HepG2 (cell line): ENCODE results near the gene BIRC3. TPM values are rescaled to one million over a fixed set of nuclear protein-coding genes. Genes with fewer than 3 reads are reported as not detected.

Source experiments
- ADNP ChIP-seq: sonication (generic); formaldehyde crosslinking; IDR thresholded peaks from 2 replicates; pipeline ENCODE4 v1.4.0; 2020; ENCODE audit warnings: missing genetic modification reagents
- CC2D1A ChIP-seq: sonication (generic); formaldehyde crosslinking; IDR thresholded peaks from 2 replicates; pipeline ENCODE4 v1.8.1; 2023; ENCODE audit warnings: mild to moderate bottlenecking, missing genetic modification reagents
- CEBPZ ChIP-seq: IDR thresholded peaks from 2 replicates; pipeline ENCODE4 v1.6.1; 2012; ENCODE audit warnings: low read length, improper control_type of control experiment
- CENPBD1 ChIP-seq: sonication (generic); formaldehyde crosslinking; IDR thresholded peaks from 2 replicates; pipeline ENCODE4 v1.8.0; 2022; ENCODE audit warnings: missing genetic modification reagents, low read depth, mild to moderate bottlenecking, borderline replicate concordance
- DNMT1 ChIP-seq: sonication (generic); formaldehyde crosslinking; IDR thresholded peaks from 2 replicates; pipeline ENCODE4 v1.5.1; 2020; ENCODE audit warnings: mild to moderate bottlenecking, missing genetic modification reagents
- FIP1L1 ChIP-seq: fragments of 200-400 bp; formaldehyde crosslinking; IDR thresholded peaks from 2 replicates; pipeline ENCODE4 v1.6.1; 2018; ENCODE audit warnings: low read depth, mild to moderate bottlenecking, low read length, moderate library complexity, borderline replicate concordance; ENCODE audit not compliant: insufficient read depth
- FOXO4 ChIP-seq: sonication (generic); formaldehyde crosslinking; conservative IDR thresholded peaks from 2 replicates; pipeline ENCODE4 v1.8.1; 2023; ENCODE audit warnings: missing genetic modification reagents
- GMEB2 ChIP-seq: IDR thresholded peaks from 2 replicates; pipeline ENCODE4 v1.6.1; 2016; ENCODE audit warnings: missing biosample characterization, missing genetic modification reagents, low read depth
- MED8 ChIP-seq: sonication (generic); formaldehyde crosslinking; IDR thresholded peaks from 2 replicates; pipeline ENCODE4 v1.8.1; 2023; ENCODE audit warnings: mild to moderate bottlenecking, missing genetic modification reagents; ENCODE audit not compliant: insufficient replicate concordance
- NFATC3 ChIP-seq: sonication (generic); formaldehyde crosslinking; IDR thresholded peaks from 2 replicates; pipeline ENCODE4 v1.5.1; 2020; ENCODE audit warnings: mild to moderate bottlenecking, missing genetic modification reagents
- TCF7 ChIP-seq: sonication (generic); IDR thresholded peaks from 2 replicates; pipeline ENCODE4 v1.6.1; 2016; ENCODE audit warnings: antibody characterized with exemption, low read depth
- YEATS2 ChIP-seq: sonication (generic); formaldehyde crosslinking; IDR thresholded peaks from 2 replicates; pipeline ENCODE4 v1.4.0; 2020; ENCODE audit warnings: missing genetic modification reagents, borderline replicate concordance
- ZFAT ChIP-seq: sonication (generic); formaldehyde crosslinking; conservative IDR thresholded peaks from 2 replicates; pipeline ENCODE4 v1.8.1; 2023; ENCODE audit warnings: missing genetic modification reagents, inconsistent platforms
- ZFP37 ChIP-seq: sonication (generic); formaldehyde crosslinking; IDR thresholded peaks from 2 replicates; pipeline ENCODE4 v1.4.0; 2020; ENCODE audit warnings: missing genetic modification reagents, borderline replicate concordance
- ZMYM3 ChIP-seq: sonication (generic); formaldehyde crosslinking; IDR thresholded peaks from 2 replicates; pipeline ENCODE4 v1.5.1; 2020; ENCODE audit warnings: mild to moderate bottlenecking, missing genetic modification reagents
- ZNF276 ChIP-seq: sonication (generic); formaldehyde crosslinking; IDR thresholded peaks from 2 replicates; pipeline ENCODE4 v1.4.0; 2020; ENCODE audit warnings: mild to moderate bottlenecking, low read depth, missing genetic modification reagents
- ZNF530 ChIP-seq: sonication (generic); formaldehyde crosslinking; IDR thresholded peaks from 2 replicates; pipeline ENCODE4 v1.5.0; 2020; ENCODE audit warnings: low read depth, mild to moderate bottlenecking, missing genetic modification reagents
- ZSCAN12 ChIP-seq: sonication (generic); formaldehyde crosslinking; IDR thresholded peaks from 2 replicates; pipeline ENCODE4 v1.9.0; 2021; ENCODE audit warnings: mild to moderate bottlenecking, missing genetic modification reagents
- ZSCAN5A ChIP-seq: sonication (generic); formaldehyde crosslinking; IDR thresholded peaks from 2 replicates; pipeline ENCODE4 v1.8.0; 2022; ENCODE audit warnings: mild to moderate bottlenecking, missing genetic modification reagents, borderline replicate concordance
- polyA plus RNA-seq, 8 experiments: library from polyadenylated mRNA; depleted of rRNA in 3 of 8; stranded (reverse) in 7 of 8; unstranded in 1 of 8; fragments of >200 nt; fragmentation: Illumina TruSeq in 4 of 8; extraction: Trizol in 4 of 8; gene quantifications; 2 replicates each; pipeline versions ENCODE4 v1.2.1 to v1.2.3, GENCODE V29; 2011 to 2016; ENCODE audit warnings: low read depth in 4 of 8, missing spikeins in 1 of 8, mixed read lengths in 1 of 8; ENCODE audit not compliant: insufficient read depth in 1 of 8
- total RNA-seq, 5 experiments: library from RNA; depleted of rRNA; stranded (reverse); fragments of >200 nt; fragmentation: Illumina TruSeq; extraction: Trizol; gene quantifications; 2 replicates each; pipeline ENCODE4 v1.2.3, GENCODE V29; 2016; ENCODE audit warnings: low read depth in 1 of 5

Gene BIRC3
- total and polyA plus RNA-seq, 2 of the 13 experiments (the other 11 are each of a cell fraction or from before 2014, with no cell fraction given) = 0.41 to 4.2 TPM

GRCh38 chr11:102317099-102317767, at the start of gene BIRC3 (continued):
- TF ChIP-seq CC2D1A (0 out of 2 replicates have a peak, but pooled peaks have one; percentile 21), FOXO4 (CRISPR knock-in tag) (no peak), ZSCAN12 (CRISPR knock-in tag) (no peak), ZFP37 (CRISPR knock-in tag) (no peak), YEATS2 (CRISPR knock-in tag) (no peak), MED8 (CRISPR knock-in tag) (no peak), NFATC3 (CRISPR knock-in tag) (no peak), TCF7 (no peak), CEBPZ (no peak), CENPBD1 (0 out of 2 replicates have a peak, but pooled peaks have one; percentile 64), ZFAT (CRISPR knock-in tag) (no peak), FIP1L1 (no peak), ZNF276 (CRISPR knock-in tag) (peak; percentile 54; the same call in 1 of the 2 replicates), DNMT1 (CRISPR knock-in tag) (no peak), ZSCAN5A (CRISPR knock-in tag) (no peak), ZNF530 (CRISPR knock-in tag) (no peak), GMEB2 (CRISPR knock-in tag) (no peak), ADNP (CRISPR knock-in tag) (no peak), ZMYM3 (peak; percentile 71; the same call in 1 of the 2 replicates)
